Neural progenitor cell (in vitro differentiated cells): Measurements from ENCODE around the gene CHKB.

Experiments
- EZH2 ChIP-seq: fragments of 200-600 bp; sonication (generic); IDR thresholded peaks from 2 replicates; pipeline ENCODE4 v1.6.1; 2017; ENCODE audit warnings: antibody characterized with exemption, mild to moderate bottlenecking, moderate library complexity
- TF ChIP-seq, protein P1 (sequence below): fragments of 200-600 bp; sonication (generic); IDR thresholded peaks from 2 replicates; pipeline ENCODE4 v1.5.1; 2017; ENCODE audit warnings: antibody characterized with exemption, mild to moderate bottlenecking

DNA sequence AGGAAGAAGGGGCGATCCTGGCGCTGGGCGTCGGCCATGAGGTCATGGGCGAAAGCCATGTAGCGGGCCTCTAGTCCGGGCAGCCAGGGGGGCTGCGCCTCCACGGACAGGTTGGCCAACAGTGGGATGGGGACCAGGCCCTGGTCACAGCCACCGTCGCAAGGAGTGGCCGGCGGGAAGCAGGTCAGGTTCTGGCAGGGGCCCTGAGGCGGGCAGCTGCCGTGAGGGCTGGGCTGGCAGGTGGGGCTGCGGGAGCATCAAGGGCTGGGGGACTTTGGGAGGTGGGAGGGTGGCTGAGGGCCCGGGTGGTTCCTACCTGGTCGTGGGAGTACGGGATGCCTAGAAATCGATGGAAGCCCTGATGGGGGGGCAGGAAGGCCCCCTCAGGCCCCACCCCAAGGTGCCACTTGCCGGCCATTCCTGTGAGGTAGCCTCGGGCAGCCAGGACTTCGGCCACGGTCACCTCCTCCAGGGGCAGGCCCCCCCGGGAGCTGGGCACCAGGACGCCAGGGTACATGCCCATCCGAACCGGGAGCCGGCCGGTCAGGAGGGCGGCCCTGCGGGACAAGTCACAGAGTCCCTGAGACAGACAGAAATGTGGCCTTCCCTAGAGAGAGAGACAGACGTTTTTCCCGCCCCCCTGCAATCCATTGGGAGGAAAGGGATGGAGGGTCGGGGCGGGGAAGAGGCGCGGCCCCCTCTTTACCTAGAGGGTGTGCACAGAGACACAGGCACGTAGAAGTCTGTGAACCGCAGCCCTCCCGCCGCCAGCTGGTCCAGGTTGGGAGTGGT, 44.4 kb upstream of the CHKB start:
- TF ChIP-seq EZH2, result no peak
- TF ChIP-seq, protein P1, sequence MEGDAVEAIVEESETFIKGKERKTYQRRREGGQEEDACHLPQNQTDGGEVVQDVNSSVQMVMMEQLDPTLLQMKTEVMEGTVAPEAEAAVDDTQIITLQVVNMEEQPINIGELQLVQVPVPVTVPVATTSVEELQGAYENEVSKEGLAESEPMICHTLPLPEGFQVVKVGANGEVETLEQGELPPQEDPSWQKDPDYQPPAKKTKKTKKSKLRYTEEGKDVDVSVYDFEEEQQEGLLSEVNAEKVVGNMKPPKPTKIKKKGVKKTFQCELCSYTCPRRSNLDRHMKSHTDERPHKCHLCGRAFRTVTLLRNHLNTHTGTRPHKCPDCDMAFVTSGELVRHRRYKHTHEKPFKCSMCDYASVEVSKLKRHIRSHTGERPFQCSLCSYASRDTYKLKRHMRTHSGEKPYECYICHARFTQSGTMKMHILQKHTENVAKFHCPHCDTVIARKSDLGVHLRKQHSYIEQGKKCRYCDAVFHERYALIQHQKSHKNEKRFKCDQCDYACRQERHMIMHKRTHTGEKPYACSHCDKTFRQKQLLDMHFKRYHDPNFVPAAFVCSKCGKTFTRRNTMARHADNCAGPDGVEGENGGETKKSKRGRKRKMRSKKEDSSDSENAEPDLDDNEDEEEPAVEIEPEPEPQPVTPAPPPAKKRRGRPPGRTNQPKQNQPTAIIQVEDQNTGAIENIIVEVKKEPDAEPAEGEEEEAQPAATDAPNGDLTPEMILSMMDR, result no peak
